Measurements from ENCODE around the gene LRRC8D.

The LRRC8D gene

DNA sequence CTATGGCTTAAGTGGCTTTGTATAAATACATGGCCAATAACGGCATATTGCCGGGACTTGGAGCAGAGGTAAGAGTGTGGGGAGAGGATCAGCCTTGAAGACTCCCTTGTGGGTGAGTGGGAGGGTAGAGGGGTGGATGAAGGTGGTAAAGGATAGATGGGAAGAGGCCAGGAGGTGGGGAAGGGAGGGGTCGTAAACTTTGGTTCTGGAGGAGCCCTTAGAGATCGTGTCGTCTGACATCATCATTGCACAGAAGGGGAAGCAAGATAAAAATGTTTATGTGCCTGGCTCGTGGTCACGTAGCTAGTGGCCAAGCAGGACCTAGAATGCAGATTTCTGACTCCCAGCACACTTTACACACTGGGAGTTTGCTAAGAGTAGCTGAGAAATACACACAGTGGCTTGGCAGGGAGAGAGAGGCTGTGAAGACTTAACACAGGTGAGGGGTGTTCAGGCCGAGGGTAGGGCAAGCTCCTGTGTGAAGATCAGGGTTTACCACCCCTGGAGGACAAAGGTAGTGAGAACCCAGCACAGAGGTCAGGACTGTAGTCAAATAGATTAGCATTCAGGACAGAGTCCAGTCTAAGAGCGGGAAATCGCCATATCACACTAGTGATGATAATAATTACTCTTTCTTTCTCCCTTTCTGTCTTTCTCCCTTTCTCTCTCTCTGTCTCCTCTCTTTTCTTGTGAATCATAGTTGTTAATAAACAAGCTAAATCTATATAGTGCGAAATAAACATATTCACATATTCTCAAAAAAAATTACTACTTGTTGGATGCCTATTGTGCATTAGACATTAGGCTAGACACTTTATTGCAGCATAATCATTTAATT lies 75.5 kb downstream of the LRRC8D start:
- peak; percentile 68 for DNase-seq (ENCODE audit: low read depth)
- no peak for TF ChIP-seq POLR2A (IDR thresholded peaks at IDR 0.05; ENCODE audit: extremely low read depth, insufficient read length)
- TF ChIP-seq, protein P1, sequence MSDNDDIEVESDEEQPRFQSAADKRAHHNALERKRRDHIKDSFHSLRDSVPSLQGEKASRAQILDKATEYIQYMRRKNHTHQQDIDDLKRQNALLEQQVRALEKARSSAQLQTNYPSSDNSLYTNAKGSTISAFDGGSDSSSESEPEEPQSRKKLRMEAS (IDR thresholded peaks at IDR 0.05; ENCODE audit: low read depth, low read length) = no peak
- no peak for TF ChIP-seq MYC (IDR thresholded peaks at IDR 0.05; ENCODE audit: low read depth, low read length)
- TF ChIP-seq, protein P2, sequence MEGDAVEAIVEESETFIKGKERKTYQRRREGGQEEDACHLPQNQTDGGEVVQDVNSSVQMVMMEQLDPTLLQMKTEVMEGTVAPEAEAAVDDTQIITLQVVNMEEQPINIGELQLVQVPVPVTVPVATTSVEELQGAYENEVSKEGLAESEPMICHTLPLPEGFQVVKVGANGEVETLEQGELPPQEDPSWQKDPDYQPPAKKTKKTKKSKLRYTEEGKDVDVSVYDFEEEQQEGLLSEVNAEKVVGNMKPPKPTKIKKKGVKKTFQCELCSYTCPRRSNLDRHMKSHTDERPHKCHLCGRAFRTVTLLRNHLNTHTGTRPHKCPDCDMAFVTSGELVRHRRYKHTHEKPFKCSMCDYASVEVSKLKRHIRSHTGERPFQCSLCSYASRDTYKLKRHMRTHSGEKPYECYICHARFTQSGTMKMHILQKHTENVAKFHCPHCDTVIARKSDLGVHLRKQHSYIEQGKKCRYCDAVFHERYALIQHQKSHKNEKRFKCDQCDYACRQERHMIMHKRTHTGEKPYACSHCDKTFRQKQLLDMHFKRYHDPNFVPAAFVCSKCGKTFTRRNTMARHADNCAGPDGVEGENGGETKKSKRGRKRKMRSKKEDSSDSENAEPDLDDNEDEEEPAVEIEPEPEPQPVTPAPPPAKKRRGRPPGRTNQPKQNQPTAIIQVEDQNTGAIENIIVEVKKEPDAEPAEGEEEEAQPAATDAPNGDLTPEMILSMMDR (IDR thresholded peaks at IDR 0.05; ENCODE audit: low read depth, low read length) = no peak
- H3K4me3 ChIP-seq (ENCODE audit: low read depth, low read length) = no peak overlapping the region

DNA sequence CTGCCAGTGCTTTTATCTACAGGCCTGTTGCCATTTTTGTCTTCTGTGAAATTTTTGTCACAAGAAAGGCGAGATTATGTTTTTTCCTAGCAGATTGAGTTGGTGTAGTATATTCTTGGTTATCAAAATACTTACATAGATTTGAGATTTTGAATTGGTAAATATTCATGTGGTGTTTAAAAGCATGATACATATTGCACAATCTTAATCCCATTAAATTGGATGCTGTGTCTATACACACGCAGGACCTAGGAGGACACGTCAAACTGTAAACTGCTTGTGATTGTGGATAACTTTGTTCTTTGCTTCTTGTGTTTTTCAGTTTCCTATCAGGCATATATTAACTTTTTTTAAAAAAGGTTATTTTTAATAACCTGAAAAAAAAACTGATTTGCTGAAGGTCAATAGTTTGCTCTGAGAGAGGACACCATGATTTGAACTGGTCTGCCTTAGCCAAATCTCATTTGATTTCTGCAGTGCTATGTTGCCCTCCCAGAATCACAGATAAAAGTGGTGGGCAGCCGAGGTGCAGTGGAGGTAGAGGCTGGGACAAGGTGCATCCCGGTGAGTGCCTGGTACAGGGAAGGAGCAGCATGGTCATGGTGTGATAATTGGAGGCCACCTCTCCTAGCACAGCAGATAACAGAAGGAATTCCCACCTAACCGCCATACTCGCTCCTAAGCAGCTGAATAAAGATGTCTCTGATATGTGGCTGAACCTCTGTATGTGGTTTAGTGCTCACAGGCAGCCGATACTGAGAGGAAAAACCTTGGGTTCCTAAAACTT lies 76.7 kb downstream of the LRRC8D start:
- H3K4me3 ChIP-seq (ENCODE audit: low read depth, low read length) = no peak overlapping the region
- no peak for DNase-seq (ENCODE audit: low read depth)
- TF ChIP-seq POLR2A (IDR thresholded peaks at IDR 0.05; ENCODE audit: extremely low read depth, insufficient read length) = no peak
- no peak for TF ChIP-seq MYC (IDR thresholded peaks at IDR 0.05; ENCODE audit: low read depth, low read length)
- TF ChIP-seq, protein P2 (IDR thresholded peaks at IDR 0.05; ENCODE audit: low read depth, low read length) = no peak
- TF ChIP-seq, protein P1 (IDR thresholded peaks at IDR 0.05; ENCODE audit: low read depth, low read length) = no peak

DNA sequence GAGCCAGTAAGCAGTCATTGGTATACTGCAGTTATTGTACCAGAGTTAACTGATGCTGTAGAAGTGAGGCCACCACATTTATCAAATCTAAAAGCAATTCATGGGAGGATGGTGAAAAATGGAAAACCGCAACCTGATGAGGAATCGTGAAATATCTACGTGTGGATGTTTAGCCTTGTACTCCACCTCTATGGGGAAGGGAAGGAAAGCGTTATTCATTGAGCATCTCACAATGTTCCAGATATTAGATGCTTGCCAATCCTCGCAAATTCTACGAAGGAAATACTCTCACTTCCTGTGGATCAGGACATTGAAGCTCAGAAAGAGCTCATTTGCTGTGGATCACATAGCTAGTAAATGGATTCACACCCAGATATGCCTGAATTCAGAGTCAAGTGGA lies 77.3 kb downstream of the LRRC8D start:
- DNase-seq (ENCODE audit: low read depth) = no peak
- no peak overlapping the region for H3K4me3 ChIP-seq (ENCODE audit: low read depth, low read length)
- TF ChIP-seq, protein P1 (IDR thresholded peaks at IDR 0.05; ENCODE audit: low read depth, low read length) = no peak
- no peak for TF ChIP-seq POLR2A (IDR thresholded peaks at IDR 0.05; ENCODE audit: extremely low read depth, insufficient read length)
- no peak for TF ChIP-seq MYC (IDR thresholded peaks at IDR 0.05; ENCODE audit: low read depth, low read length)
- TF ChIP-seq, protein P2 (IDR thresholded peaks at IDR 0.05; ENCODE audit: low read depth, low read length) = no peak

DNA sequence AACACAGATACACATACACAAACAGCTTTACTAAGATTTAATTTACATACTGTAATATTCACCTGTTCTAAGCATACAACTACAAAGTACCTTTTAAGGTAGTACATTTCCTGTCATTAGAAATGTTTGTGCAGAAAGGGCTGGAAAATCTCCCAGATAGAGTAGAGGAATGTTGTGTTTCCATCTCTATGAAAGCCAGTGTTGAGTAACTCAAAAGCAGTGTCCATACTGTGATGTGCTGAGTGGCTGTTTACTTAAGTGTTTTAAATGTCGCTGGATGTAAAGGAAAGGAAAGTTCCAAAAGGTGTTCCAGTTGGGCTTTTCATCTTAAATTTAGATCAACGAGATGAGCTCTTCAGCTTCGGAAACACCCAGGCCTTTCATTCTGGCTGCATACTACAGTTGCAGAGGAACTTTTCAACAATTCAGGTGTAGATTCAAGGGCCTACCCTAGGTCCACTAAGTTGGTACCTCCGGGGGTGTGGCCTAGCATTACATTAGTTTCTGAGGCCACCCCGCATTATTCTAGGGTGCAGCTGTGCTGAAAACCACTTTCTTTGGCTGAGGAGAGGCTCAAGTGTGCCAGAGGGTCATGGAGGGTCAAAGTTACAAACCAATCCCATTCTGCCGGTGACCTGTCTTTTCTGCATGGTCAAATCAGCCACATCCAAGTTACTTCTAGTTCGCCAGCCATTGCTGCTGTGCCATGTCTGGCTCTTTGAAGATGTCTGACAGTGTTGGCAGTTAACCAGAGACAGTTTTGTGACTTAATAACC lies 78.1 kb downstream of the LRRC8D start:
- TF ChIP-seq, protein P2 (IDR thresholded peaks at IDR 0.05; ENCODE audit: low read depth, low read length) = no peak
- TF ChIP-seq, protein P1 (IDR thresholded peaks at IDR 0.05; ENCODE audit: low read depth, low read length) = no peak
- TF ChIP-seq MYC (IDR thresholded peaks at IDR 0.05; ENCODE audit: low read depth, low read length) (no peak), POLR2A (IDR thresholded peaks at IDR 0.05; ENCODE audit: extremely low read depth, insufficient read length) (no peak)
- H3K4me3 ChIP-seq (ENCODE audit: low read depth, low read length) = no peak overlapping the region

DNA sequence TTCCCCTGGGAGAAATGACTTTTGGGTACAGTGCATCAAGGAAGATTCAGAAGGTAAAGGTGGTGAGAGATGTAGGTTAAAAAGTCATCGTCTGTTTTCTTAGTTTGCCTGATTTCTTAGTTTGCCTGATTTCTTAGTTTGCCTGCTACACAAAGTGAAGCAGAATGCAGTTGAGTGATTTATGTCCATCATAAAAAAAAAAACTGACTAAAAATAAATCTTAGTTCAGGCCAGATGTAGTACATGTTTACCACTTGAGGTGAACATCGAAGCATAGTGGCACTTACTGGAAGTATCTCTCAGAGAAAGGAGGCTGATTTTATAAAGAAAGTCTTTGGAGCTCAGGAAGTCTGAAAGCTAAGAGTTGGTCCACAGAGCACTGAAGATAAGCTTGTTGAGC lies 79.5 kb downstream of the LRRC8D start:
- TF ChIP-seq, protein P2 (IDR thresholded peaks at IDR 0.05; ENCODE audit: low read depth, low read length) = no peak
- TF ChIP-seq, protein P1 (IDR thresholded peaks at IDR 0.05; ENCODE audit: low read depth, low read length) = no peak
- TF ChIP-seq POLR2A (IDR thresholded peaks at IDR 0.05; ENCODE audit: extremely low read depth, insufficient read length) (no peak), MYC (IDR thresholded peaks at IDR 0.05; ENCODE audit: low read depth, low read length) (no peak)
- no peak overlapping the region for H3K4me3 ChIP-seq (ENCODE audit: low read depth, low read length)
- DNase-seq (ENCODE audit: low read depth) = no peak

More for the DNA sequence above, 78.1 kb downstream of the LRRC8D start:
- DNase-seq (ENCODE audit: low read depth) = no peak
